ENCODE results near the gene WDR64.
A peak's percentile ranks its signal among the peaks of the same experiment; 100 is the strongest.

Gene WDR64

GRCh38 chr1:241707442-241707841 is 55.4 kb downstream of the WDR64 start:
- TF ChIP-seq, protein P1, sequence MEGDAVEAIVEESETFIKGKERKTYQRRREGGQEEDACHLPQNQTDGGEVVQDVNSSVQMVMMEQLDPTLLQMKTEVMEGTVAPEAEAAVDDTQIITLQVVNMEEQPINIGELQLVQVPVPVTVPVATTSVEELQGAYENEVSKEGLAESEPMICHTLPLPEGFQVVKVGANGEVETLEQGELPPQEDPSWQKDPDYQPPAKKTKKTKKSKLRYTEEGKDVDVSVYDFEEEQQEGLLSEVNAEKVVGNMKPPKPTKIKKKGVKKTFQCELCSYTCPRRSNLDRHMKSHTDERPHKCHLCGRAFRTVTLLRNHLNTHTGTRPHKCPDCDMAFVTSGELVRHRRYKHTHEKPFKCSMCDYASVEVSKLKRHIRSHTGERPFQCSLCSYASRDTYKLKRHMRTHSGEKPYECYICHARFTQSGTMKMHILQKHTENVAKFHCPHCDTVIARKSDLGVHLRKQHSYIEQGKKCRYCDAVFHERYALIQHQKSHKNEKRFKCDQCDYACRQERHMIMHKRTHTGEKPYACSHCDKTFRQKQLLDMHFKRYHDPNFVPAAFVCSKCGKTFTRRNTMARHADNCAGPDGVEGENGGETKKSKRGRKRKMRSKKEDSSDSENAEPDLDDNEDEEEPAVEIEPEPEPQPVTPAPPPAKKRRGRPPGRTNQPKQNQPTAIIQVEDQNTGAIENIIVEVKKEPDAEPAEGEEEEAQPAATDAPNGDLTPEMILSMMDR (conservative IDR thresholded peaks at IDR 0.05; ENCODE audit: low read depth, low read length): no peak
- DNase-seq (ENCODE audit: low read depth): no peak
- no peak overlapping the region for H3K4me3 ChIP-seq (ENCODE audit: low read depth, low read length)

- no peak overlapping the region for H3K4me3 ChIP-seq (ENCODE audit: low read depth, low read length)
- TF ChIP-seq, protein P1 (conservative IDR thresholded peaks at IDR 0.05; ENCODE audit: low read depth, low read length): no peak
- DNase-seq (ENCODE audit: low read depth): no peak
These were observed 59.2 kb downstream of the WDR64 start for GRCh38 chr1:241711326-241711725.

- no peak for DNase-seq (ENCODE audit: low read depth)
- H3K4me3 ChIP-seq (ENCODE audit: low read depth, low read length): no peak overlapping the region
- TF ChIP-seq, protein P1 (conservative IDR thresholded peaks at IDR 0.05; ENCODE audit: low read depth, low read length): no peak
These were observed 61.2 kb downstream of the WDR64 start for GRCh38 chr1:241713316-241713715.

- DNase-seq (ENCODE audit: low read depth): no peak
- TF ChIP-seq, protein P1 (conservative IDR thresholded peaks at IDR 0.05; ENCODE audit: low read depth, low read length): no peak
- H3K4me3 ChIP-seq (ENCODE audit: low read depth, low read length): no peak overlapping the region
These were observed 62.5 kb downstream of the WDR64 start for GRCh38 chr1:241714321-241715218.

DNA sequence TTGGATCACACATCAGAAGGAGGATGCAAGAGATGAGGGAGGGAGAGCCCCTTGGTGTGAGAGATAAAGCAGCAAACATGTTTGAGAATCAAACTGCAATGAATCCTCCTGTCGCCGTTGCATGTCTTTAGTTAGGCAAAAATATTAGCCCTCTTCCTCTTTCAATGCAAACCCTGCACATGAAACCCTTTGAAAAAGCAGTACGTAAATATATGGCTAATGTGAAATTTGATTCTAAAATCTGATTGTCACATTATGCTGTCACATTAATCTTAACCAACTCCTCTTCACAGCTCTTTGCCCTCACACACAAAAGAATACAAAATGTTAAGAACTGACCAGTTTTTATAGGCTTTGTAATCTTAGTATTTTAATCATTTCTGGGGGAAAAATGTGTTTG is 63.4 kb downstream of the WDR64 start:
- DNase-seq (ENCODE audit: low read depth): no peak
- no peak overlapping the region for H3K4me3 ChIP-seq (ENCODE audit: low read depth, low read length)
- TF ChIP-seq, protein P1 (conservative IDR thresholded peaks at IDR 0.05; ENCODE audit: low read depth, low read length): no peak

DNA sequence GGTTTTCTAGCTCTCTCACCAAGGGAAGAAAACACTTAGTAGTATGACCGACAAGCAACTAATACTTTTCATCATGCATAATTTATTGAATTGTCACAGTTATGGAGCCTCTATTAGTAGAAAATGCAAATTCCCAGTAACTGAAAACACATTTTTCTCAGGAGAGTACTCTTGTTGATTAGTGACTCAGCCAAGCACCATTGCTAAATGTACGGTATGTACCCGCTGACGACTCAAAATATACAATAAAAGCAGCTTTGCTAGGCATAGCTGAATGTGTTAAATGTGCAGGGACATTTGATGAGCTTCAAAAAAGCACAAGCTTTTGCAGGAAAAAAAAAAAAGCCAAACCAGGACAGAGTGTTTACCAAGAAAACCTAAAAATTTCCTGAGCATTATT is 63.9 kb downstream of the WDR64 start:
- TF ChIP-seq, protein P1 (conservative IDR thresholded peaks at IDR 0.05; ENCODE audit: low read depth, low read length): no peak
- peak; percentile 64 for DNase-seq (ENCODE audit: low read depth)

More for the DNA sequence above, 63.9 kb downstream of the WDR64 start:
- no peak overlapping the region for H3K4me3 ChIP-seq (ENCODE audit: low read depth, low read length)
